DND-41 (cell line): ENCODE measurements around the gene GSG1L.

ENCODE experiments used
- CTCF ChIP-seq: IDR thresholded peaks from 2 replicates; pipeline ENCODE4 v1.5.1; 2012; ENCODE audit warnings: borderline replicate concordance, low read length, moderate library complexity, mild to moderate bottlenecking; ENCODE audit not compliant: poor library complexity, severe bottlenecking; ENCODE audit errors: extremely low read depth
- EZH2 ChIP-seq: IDR thresholded peaks from 3 replicates; pipeline ENCODE4 v1.6.1; 2012; ENCODE audit warnings: borderline replicate concordance, low read depth, mild to moderate bottlenecking, moderate library complexity, low read length, inconsistent platforms; ENCODE audit not compliant: severe bottlenecking

- TF ChIP-seq CTCF (no peak), EZH2 (no peak)
Measured at GRCh38 chr16:27918755-27919154, 144.8 kb downstream of the GSG1L start.
